Ureter (tissue), 1 donor: ENCODE measurements around the gene CA4. TPM values are rescaled to one million over a fixed set of nuclear protein-coding genes. Genes with fewer than 3 reads are reported as not detected.

Experiments
- DNase-seq: peaks from one replicate; pipeline ENCODE4 v3.0.0-alpha.2; 2020; ENCODE audit warnings: low spot score
- total RNA-seq: library from RNA; stranded (reverse); gene quantifications from one replicate; pipeline ENCODE4 v1.2.4, GENCODE V29; 2023
- donor health status: DM: yes; HTN: yes; CAD: no.

Gene CA4
- total RNA-seq, 1 donor from 2014 or later: 1.5 TPM

DNA sequence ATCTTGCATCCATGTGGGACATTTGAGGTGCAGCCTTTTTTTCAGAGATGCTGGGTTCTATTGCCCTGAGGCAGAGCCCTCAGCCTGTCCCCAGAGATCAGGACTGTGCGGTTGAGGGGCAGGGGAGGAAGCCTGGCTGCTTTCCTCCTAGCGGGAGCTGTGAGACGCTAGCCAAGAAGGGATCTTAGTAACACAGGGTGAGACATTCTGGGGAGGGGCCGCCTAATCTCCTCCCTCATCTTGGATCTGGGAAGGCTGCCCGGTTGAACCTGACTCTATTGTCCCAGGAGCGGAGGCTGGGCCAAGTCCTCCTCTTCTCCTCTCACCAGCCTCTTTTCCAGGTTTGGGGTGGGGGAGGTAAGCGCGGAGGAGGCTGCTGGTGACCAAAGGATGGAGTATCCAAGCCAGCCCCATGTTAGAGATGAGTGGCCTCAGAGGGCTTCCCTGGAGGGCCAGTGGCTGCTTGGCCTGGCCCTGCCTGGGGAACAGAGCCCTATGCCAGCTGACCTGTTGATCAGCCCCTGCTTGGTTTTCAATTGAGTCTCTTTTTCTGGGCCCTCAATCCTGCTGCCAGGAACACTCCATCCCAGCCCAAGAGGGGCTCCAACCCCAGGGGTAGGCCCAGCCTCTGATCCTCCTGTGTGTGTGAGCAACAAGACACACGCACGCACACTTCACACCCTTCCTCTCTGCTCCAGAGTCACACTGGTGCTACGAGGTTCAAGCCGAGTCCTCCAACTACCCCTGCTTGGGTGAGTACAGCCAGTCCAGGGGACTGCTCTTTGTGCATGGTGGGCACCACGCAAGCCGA lies 5.0 kb downstream of the CA4 start:
- no peak for DNase-seq

DNA sequence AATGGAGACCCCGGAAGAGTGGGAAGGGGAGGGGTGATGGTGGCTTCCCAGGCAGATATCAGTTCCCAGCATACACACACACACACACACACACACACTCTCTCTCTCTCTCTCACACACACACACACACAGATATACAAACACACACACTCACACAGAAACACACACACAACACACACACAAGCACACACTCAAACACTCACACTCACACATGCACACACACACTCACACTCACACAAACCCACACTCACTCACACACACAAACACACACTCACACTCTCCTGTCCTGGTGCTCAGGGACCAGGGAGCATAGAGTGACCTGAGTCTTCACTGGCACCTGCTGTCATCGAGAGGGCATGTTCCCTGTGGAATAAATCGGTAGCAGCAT lies 5.6 kb downstream of the CA4 start:
- no peak for DNase-seq

DNA sequence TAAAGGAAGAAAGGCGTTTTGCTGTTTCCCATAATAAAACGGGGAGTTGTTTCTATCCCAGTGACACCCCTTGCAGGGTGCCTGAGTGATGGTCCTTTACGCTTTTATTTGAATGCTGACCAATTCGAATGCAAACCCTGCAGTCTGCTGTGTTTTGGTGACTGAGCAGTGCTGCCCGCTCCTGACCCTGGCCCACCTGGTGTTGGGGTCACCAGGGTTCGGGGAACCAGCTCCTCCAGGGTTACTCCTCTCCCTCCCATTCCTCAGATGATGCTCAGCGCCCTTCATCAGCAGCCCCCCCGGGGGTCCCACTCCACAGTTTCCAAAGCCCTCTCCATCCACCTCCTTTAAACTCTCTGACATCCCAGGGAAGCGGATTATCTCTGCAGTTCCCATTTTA lies 6.0 kb downstream of the CA4 start:
- no peak for DNase-seq

DNA sequence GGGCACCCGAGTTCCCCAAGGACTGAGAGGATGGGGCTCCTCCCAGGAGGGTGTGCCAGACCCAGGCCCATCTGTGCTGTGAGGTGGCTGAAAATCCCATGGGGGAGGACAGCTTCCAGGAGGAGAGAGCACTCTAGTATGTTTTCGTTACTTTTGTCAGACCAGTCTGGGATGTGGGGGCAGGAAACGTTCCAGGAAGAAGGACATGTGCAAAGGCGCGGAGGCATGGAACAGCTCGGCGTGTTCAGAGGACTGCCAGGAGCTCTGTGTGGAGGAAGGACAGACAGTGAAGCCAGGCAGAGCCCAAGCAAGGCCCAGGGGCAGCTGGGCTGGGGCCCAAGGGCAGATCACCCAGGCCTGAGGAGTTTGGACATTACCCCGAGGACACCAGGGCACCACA lies 7.0 kb downstream of the CA4 start:
- DNase-seq: no peak

DNA sequence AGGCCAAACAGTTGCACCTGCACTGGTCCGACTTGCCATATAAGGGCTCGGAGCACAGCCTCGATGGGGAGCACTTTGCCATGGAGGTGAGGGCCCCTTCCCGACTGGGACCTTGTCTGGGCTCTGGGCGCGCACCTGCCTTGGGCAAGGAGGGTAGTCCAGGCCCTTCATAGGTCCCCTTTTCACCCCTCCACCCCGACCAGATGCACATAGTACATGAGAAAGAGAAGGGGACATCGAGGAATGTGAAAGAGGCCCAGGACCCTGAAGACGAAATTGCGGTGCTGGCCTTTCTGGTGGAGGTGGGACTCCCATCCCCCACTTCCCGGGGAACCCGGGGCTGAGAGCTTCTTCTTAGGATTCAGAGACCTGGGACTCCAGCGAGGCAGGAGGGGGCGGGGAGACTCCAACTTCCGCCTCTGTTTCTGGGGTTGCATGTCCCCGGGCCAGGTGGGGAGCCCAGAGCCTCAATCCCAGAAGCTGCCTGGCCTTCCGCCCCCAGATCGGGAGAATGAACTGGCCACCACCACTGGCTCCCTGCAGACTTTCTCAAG lies 7.8 kb downstream of the CA4 start:
- no peak for DNase-seq

DNA sequence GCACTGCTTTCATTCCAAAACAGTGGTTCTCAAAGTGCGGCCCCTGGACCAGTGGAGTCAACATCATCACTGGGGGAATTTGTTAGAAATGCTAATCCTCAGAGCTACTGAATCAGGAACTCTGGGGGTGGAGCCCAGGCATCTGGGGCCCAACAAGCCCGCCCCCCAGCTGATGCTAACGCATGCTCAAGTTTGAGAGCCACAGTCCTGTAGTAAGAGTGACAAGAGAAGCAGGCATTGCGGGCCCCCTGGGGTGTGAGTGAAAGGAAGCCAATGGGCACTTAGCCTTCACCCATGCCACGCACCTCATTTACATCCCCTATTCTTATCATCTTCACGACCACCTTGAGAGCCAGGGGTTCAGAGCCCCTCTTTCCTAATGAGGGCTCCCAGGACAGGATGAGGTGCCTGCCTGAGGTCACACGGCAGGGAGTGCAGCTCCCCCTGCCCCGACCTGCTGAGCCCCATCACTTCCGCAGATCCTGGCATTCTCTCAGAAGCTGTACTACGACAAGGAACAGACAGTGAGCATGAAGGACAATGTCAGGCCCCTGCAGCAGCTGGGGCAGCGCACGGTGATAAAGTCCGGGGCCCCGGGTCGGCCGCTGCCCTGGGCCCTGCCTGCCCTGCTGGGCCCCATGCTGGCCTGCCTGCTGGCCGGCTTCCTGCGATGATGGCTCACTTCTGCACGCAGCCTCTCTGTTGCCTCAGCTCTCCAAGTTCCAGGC lies 9.1 kb downstream of the CA4 start:
- no peak for DNase-seq

DNA sequence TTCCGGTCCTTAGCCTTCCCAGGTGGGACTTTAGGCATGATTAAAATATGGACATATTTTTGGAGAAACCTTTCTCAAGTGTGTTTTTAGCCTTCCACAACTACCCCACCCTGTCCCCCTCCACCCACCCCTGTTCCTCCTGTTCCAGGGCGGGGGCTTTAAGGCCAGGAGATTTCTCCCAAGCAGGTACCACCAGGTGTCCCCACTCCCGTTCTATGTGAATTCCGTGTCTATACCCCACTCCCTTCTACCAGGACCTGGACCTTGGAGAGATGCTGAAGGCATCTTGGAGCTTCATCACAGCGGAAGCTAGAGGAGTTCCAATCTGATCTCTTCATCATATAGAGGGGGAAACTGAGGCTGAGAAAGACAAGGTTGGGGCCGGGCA lies 9.7 kb downstream of the CA4 start:
- DNase-seq: no peak

DNA sequence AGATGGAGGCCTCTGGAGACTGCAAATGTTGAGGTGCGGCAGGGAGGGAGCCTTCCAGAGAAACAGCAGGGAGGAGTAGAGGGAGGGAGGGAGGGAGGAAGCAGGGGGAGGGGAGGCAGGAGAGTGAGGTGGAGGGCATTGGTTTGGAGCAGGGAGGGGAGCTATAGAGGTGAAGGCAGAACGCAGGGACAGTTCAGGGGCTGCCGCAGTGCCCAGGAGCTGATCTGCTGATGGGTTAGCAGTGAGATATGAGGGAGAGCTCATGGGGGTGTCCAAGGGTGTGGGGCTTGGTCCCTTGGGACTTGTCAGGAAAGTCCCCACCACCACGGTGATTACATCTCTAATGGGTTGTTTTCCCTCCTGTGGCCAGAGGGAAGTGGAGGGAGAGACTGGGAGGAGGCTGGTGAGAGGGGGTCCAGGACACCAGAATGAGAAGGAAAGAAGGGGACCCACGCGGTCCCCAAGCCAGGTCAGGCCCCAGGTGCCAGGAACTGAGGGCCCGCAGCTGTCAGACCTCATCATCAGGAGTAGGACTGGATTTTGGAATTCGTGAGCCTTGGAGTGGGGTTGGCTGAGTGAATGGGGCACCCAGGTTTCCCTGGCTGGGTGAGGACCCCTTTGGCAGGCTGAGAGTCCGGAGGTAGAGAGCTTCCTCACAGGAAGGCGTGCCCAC lies 11.2 kb downstream of the CA4 start:
- DNase-seq: no peak

DNA sequence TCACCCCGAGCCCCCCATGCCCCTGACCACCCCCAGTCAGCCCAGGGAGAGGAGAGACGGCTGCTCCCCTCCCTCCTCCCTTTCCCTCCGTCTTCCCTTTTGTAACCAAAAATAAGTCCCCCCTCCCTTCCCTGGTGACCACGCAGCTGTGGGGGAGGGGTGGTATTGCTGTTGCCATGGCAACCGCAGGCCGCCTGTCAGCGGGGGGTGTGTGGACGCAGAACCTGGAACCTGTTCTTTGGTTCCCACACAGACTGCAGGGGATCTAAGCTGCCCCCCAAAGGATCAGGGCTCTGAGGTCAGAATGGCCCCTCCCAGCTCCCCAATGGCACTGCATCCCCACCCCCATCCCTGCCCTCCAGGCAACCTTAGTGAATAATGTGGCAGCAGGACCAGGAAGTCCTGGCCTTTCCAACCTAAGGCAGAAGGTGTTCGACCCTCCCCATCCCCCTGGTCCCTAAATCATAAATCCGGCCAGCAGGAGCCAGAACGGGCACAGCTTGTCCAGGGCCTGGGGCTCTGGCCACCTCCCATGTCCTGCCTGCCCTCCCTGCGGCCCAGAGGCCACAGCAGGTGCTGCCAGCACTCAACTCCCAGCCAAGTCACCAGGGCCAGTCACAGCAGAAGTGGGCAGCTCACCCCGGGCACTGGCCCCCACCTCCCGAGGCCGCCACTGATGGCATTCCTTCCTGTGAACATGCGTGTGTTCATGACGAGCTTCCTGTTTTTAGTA lies 12.0 kb downstream of the CA4 start:
- no peak for DNase-seq

DNA sequence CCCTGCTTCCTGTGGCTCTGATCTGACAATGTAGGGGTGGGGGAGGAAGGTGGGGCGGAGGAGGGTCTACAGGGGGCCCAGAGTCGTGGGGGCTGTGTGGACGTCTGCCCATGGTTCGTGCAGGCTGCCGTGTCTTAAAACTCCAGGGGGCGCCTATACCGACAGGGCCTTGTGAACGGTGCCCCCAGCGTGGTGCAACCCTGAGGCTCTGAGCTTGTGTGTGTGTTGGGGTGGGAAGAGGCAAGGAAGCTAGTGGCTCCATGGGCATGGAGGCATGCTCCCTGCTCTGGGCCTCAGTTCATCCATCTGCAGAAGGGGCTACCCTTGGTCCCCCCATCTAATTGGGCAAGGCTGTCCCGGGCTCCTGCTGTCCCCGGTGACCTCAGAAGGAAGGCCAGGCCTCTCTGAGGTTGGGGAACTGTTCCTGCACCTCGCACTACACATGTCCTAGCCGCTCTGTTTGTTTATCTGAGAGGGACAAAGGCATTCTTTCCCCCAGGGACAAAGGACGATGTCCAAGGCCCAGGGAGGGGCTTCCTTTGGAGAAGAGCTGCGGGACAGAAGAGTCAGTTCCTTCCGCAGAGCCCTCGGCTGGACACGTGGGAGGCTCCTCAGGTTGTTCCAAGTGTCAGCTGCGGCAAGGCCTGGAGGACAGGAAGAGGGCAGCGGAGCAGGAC lies 13.5 kb downstream of the CA4 start:
- no peak for DNase-seq

DNA sequence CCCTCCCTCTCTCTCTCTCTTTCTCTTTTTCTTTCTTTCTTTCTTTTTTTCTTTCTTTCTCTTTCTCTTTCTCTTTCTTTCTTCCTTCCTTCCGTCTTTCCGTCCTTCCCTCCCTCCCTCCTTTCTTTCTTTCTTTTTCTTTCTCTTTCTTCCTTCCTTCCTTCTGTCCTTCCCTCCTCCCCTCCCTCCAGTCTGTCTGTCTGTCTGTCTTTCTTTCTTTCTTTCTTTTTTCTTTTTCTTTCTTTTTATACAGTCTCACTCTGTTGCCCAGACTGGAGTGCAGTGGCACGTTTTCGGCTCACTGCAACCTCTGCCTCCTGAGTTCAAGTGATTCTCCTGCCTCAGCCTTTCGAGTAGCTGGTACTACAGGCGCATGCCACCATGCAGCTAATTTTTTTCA lies 14.4 kb downstream of the CA4 start:
- DNase-seq: no peak

DNA sequence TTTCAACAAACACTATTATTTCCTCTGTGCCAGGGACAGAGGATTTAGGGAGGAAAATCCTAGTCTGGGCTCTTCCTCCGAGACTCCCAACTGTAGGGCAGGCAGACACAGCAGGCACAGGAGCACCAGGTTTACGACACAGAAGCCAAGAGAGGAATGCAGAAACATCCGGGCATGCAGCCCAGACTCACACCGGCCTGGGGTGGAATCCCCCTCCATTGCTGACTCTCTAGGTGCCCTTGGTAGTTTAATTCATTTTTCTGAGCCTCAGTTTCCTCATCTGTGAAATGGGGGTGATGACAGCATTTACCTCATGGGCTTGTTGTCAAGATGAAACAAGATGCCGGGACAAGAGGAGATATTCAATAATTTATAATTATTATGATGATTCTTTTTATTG lies 14.9 kb downstream of the CA4 start:
- no peak for DNase-seq

DNA sequence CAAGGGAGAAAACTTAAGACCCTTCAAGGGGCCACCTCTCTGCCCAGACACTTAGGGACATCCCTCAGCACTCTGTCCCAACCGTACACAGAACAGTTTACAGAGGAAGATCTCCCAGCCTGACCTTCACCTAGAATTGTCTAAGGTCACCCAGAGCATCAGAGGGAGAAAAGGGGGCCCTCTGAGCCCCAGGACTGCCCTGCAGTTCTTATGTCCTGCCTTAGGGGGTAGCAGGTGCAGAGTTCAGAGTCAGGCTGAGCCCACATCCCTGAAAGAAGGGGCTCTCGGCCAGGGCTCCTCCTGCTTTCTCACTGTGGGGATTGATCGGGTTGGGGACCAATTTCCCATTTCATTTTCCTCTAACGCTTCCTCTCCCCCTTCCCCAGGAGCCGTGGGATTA lies 15.4 kb downstream of the CA4 start:
- DNase-seq: no peak

DNA sequence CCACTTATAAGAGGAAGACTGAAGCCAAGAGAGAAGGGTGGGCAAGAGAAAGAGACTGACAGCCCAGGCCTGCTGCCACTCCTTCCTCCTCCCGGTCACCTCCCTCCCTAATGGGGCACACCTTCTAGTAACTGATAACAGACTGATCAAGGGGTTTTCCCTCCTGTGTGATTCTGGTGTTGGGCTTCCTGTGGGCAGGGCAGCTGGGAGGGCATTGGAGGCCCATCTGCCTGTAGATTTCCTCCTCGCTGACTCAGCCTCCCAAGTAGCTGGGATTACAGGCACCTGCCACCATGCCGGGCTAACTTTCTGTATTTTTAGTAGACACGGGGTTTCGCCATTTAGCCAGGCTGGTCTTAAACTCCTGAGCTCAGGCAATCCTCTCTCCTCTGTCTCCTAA lies 16.2 kb downstream of the CA4 start:
- no peak for DNase-seq

DNA sequence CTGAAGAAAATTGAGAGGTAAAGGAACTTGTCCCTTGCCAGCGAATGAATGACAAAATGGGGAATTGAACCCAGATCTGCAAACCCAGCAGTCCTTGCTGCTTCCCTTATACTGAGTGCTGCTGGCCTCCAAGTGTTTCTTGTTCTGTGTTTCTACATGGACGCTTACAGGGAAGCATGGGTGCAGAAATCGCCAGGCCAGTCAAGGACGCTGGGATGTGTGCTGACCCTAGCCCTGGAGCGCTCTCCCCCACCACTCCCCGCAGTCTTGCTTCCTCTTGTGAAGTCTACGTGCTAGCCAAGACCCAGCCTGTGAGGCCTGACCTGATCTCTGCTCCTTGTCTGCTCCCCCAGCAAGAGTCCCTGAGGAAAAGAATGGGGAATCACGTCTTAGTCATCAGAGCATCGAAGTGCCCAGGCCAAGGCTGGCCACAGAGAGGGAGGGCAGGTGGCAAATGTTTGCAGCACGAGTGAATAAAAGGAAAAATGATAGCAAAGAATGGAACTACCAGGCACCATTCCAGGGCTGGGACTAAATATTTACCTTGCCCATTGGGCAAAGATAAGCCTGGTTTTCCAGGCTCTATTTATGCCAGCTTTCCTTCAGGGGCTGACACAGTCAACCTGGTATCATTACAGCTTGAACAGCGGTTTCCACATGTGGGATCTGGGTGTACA lies 17.4 kb downstream of the CA4 start:
- DNase-seq: no peak

DNA sequence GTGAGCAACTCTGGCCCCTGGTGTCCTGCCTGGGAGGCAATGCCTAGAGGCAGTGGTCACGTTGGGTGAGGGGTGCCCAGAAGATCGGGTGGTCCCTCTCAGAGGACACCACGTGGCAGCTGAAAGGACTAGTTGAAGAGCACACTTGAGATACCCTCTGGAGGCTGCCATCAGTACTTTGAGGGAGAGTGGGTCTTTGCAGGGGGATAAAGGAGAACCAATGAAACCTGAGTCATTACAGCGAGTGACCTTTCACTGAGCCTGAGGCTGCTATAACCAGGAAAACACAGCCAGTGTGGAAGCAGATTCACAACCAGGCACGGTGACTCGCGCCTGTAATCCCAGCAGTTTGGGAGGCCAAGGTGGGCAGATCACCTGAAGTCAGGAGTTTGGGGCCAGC lies 18.9 kb downstream of the CA4 start:
- no peak for DNase-seq

DNA sequence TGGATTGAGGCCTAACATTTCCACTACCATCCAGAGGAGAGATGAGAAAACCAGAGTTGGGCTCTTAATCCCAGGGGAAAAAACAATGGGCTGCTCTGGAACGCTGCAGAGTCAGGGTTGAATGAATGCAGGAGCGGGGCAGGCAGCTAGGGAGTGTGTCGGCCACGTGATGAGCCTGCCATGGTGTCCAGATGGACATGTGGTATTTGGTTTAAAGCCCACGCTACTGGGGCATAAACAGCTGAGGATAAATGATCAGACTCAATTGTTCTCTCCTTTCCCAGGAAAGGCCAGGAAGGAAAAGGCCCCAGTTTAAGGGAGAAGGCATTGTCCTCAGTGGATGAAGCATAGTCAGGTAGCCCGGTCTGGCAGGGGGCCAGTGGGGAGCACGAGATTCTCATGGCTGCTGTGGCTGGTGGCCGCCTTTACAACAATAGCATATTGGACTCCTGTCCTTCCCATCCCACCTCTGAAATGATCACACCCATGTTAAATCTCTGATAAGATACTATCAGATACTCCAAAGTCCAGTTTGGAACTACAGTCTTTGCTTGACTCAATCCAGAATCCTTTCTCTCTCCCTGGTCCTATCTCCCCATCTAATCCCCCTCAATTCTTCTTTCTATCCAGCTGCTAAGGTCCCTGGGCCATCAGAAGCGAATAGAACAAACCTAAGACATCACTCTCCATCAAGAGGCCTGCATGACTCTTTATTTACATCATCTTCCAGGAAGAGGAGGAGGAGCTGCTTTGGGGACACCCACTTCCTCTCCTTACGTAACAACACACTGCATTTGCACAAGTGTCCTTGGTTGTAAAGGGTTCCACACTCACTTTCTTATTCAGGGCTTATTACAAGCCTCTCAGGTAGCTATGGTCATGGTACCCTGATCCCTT lies 20.4 kb downstream of the CA4 start:
- no peak for DNase-seq

DNA sequence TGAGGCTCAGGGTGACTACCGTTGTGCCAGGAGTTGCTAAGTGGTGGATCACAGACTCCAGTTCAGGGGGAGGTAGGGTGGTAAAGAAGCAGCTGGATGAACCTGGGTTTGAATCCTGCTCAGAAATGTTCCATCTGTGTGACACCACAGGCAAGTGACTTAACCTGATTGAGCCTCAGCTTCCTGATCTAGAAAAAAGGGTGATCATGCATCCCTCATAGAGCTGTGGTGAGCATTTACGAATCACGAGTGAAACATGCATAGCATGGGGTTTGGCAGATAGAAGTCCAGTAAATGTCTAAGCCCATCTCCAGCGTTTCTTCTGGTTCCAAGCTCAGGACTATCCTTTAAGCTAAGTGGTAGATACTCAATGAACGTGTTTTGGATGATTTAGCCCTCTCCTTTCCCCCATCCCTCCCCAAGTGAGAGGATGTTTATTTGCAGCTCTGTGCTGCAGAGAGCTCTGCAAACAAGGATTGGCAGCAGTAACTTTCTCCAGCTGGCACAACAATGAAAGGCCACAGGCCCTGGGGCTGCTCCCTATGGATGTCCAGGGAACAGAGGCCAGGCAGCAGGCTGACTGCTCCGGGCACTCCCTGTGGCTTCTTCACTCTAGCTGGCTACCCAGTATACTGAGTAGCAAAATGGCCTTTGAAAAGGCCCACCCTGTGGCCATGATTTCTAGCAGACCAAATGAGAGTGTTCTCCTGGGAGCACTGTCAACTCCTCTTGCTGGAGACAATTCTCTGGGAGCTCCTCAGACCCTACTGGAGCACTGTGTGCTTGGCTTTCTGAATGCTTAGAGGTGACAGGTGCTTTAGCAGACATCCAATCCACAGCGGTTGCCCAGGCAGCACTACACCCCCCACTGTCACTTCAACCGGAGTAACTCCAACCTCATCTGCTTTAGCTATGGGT lies 21.3 kb downstream of the CA4 start:
- DNase-seq: no peak

DNA sequence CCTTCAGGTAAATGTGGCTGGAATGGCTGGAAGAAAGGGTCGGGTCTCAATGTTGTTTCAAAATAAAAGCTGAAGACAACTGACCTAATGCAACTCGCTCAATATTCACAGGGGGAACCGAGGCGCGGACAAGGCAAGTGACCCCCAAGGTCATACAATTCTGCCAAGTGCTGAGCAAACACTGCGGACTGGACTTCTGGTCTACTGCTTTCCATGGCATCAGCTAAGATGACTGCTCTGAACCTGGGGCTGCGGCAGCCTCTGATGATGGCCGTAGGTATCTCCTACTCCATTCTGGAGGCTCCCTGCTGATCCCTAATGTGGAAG lies 21.9 kb downstream of the CA4 start:
- no peak for DNase-seq
